ENCODE measurements around the gene GGN. TPM values are rescaled to one million over a fixed set of nuclear protein-coding genes. Genes with fewer than 3 reads are reported as not detected.

GGN gene
- polyA plus RNA-seq, 1 of the 3 experiments (the other 2 are of a cell fraction), result 0.48 TPM

DNA sequence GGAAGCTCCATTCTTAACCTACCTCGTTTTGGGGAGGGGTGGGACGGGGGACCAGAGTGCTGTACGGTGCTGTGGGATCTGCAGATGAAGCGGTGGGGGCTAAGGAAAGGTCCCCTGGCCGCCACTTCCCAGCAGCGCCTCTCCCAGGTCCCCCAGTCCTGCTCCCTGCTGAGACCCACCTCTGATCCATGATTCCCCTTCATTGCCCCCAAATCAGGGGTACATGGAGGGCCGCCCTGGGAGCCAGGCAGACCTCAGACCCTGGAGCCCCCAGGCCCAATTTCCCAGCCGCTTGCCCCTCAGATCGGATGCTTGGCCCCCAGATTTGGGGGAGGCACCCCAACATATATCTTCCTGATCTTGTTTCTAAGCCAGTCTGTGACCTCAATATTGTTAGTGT lies 11.2 kb upstream of the GGN start:
- no peak for DNase-seq
- Histone ChIP-seq H3F3A (replicated peaks; ENCODE audit: insufficient read depth) (peaks cover 8% of the 10 kb centered on the region), H3K4me3 (ENCODE audit: low read depth in 2 of 2, low read length in 1 of 2) (no peak overlapping the region), H3K9me3 (no peaks in the 10 kb centered on the region), H3K9me2 (no peaks in the 10 kb centered on the region), H3K27me3 (ENCODE audit: insufficient read depth) (no peaks in the 10 kb centered on the region), H3K9ac (no peak overlapping the region), H3K4me1 (ENCODE audit: control insufficient read depth in 1 of 2, insufficient read depth in 2 of 2, low read depth in 1 of 2, low read length in 1 of 2) (no peaks in the 10 kb centered on the region; a peak in 1 of 4 replicates), H2AFZ (ENCODE audit: low read depth) (no peak overlapping the region), H3K36me3 (replicated peaks in 1 of 2; ENCODE audit: control insufficient read depth in 1 of 2, insufficient read depth in 2 of 2, low read length in 1 of 2) (peaks cover 0 to 18% of the 10 kb centered on the region in 2 experiments), H3K4me2 (no peak overlapping the region), H3K27ac (ENCODE audit: low read depth in 2 of 2, low read length in 1 of 2) (no peak overlapping the region), H3K79me2 (ENCODE audit: insufficient read depth) (peaks cover 2% of the 10 kb centered on the region; the same call in 1 of the 2 replicates), H4K20me1 (ENCODE audit: insufficient read depth) (no peaks in the 10 kb centered on the region)
- CTCF ChIA-PET, result no interaction called here
- 37% methylated on average over 6 of the region's 9 CpGs for WGBS (ENCODE audit: low lambda C conversion rate)
- POLR2A ChIA-PET, result interaction anchor here (5.1 kb wide), 1 partner anchor 10 kb away, joined by 30 read pairs; the partner anchor contains the start of genes GGN and SPRED3
- TF ChIP-seq RAD21 (IDR thresholded peaks at IDR 0.05; ENCODE audit: low read length) (no peak), POLR2AphosphoS5 (IDR thresholded peaks at IDR 0.05; ENCODE audit: low read depth, low read length) (0 out of 2 replicates have a peak, but pooled peaks have one; percentile 8), TEAD4 (IDR thresholded peaks at IDR 0.05; ENCODE audit: borderline replicate concordance, insufficient read depth) (no peak), RFX5 (IDR thresholded peaks at IDR 0.05; ENCODE audit: low read length) (no peak), GABPA (IDR thresholded peaks at IDR 0.05; ENCODE audit: low read depth) (no peak)

DNA sequence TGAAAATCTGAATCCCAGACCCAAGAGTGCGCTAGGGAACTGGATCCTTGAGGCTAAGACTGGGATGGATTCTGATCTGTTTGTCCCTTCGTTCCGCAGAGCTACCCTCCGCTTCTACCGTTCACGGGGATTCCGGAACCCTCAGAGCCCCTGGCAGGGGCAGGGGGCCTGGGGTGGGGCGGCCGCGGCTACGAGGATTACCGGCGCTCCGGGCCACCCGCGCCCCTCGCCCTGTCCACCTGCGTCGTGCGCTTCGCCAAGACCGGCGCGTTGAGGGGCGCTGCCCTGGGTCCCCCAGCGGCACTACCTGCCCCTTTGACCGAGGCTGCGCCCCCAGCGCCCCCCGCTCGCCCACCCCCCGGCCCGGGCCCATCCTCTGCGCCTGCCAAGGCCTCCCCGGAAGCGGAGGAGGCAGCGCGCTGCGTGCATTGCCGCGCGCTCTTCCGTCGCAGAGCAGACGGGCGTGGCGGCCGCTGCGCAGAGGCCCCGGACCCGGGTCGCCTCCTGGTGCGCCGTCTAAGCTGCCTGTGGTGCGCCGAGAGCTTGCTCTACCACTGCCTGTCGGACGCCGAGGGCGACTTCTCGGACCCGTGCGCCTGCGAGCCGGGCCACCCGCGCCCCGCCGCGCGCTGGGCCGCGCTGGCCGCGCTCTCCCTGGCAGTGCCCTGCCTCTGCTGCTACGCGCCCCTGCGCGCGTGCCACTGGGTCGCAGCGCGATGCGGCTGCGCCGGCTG lies 7.7 kb upstream of the GGN start:
- no peak overlapping the region for H3K4me2 ChIP-seq
- H3K9me2 ChIP-seq, result no peaks in the 10 kb centered on the region
- ChIA-PET CTCF (interaction anchor here (2.9 kb wide), 1 partner anchor 7 kb away, joined by 13 read pairs; the partner anchor contains the start of gene FAM98C), POLR2A (no interaction called here)
- peaks cover 17% of the 10 kb centered on the region; the same call in 1 of the 2 replicates for H3K79me2 ChIP-seq (ENCODE audit: insufficient read depth)
- no peaks in the 10 kb centered on the region for H3K27me3 ChIP-seq (ENCODE audit: insufficient read depth)
- peaks cover 0 to 6% of the 10 kb centered on the region in 2 experiments; a peak in 2 of 4 replicates for H3K4me1 ChIP-seq (ENCODE audit: control insufficient read depth in 1 of 2, insufficient read depth in 2 of 2, low read depth in 1 of 2, low read length in 1 of 2)
- no peak overlapping the region for H3K27ac ChIP-seq (ENCODE audit: low read depth in 2 of 2, low read length in 1 of 2)
- H3K4me3 ChIP-seq (ENCODE audit: low read depth in 2 of 2, low read length in 1 of 2), result no peak overlapping the region
- WGBS (ENCODE audit: low lambda C conversion rate), result 96% methylated on average over 73 of the region's 86 CpGs
- TF ChIP-seq, protein P1, sequence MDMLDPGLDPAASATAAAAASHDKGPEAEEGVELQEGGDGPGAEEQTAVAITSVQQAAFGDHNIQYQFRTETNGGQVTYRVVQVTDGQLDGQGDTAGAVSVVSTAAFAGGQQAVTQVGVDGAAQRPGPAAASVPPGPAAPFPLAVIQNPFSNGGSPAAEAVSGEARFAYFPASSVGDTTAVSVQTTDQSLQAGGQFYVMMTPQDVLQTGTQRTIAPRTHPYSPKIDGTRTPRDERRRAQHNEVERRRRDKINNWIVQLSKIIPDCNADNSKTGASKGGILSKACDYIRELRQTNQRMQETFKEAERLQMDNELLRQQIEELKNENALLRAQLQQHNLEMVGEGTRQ (IDR thresholded peaks at IDR 0.05; ENCODE audit: borderline replicate concordance, low read depth, low read length), result no peak
- TF ChIP-seq MXI1 (IDR thresholded peaks at IDR 0.05; ENCODE audit: low read depth, low read length) (no peak), SMC3 (IDR thresholded peaks at IDR 0.05; ENCODE audit: low read depth, low read length) (no peak), TAF1 (IDR thresholded peaks at IDR 0.05; ENCODE audit: borderline replicate concordance, low read depth, low read length) (no peak), TEAD4 (IDR thresholded peaks at IDR 0.05; ENCODE audit: borderline replicate concordance, insufficient read depth) (no peak), YY1 (IDR thresholded peaks at IDR 0.05; ENCODE audit: low read depth) (no peak), FOXJ3 (CRISPR knock-in tag; IDR thresholded peaks at IDR 0.05) (no peak), GABPA (IDR thresholded peaks at IDR 0.05; ENCODE audit: low read depth) (no peak), MAX (IDR thresholded peaks at IDR 0.05; ENCODE audit: low read depth) (no peak), FOXM1 (IDR thresholded peaks at IDR 0.05; ENCODE audit: low read depth) (no peak), TCF12 (IDR thresholded peaks at IDR 0.05) (no peak), JUND (IDR thresholded peaks at IDR 0.05) (no peak), EP300 (IDR thresholded peaks at IDR 0.05; ENCODE audit: borderline replicate concordance in 1 of 2, low read depth in 1 of 2, low read length in 1 of 2) (no peak), POLR2AphosphoS5 (IDR thresholded peaks at IDR 0.05; ENCODE audit: low read depth, low read length) (no peak), SIN3A (IDR thresholded peaks at IDR 0.05; ENCODE audit: borderline replicate concordance, low read depth, low read length) (no peak), RXRA (IDR thresholded peaks at IDR 0.05; ENCODE audit: borderline replicate concordance, low read depth) (no peak)
- H2AFZ ChIP-seq (ENCODE audit: low read depth), result no peak overlapping the region
- no peaks in the 10 kb centered on the region for H3K9me3 ChIP-seq
- H4K20me1 ChIP-seq (ENCODE audit: insufficient read depth), result no peaks in the 10 kb centered on the region
- peaks cover 3% of the 10 kb centered on the region for H3F3A ChIP-seq (replicated peaks; ENCODE audit: insufficient read depth)
- peaks cover 22 to 35% of the 10 kb centered on the region in 2 experiments for H3K36me3 ChIP-seq (replicated peaks in 1 of 2; ENCODE audit: control insufficient read depth in 1 of 2, insufficient read depth in 2 of 2, low read length in 1 of 2)
- no peak overlapping the region for H3K9ac ChIP-seq
- no peak for DNase-seq

Data from SK-N-SH (cell line).